Upper lobe of left lung (tissue), 4 donors: ENCODE data around the gene ABHD12.

ENCODE experiments used
- POLR2AphosphoS5 ChIP-seq, 2 donors: sonication (generic); formaldehyde crosslinking; IDR thresholded peaks; one replicate each; pipeline ENCODE4 v1.5.1; 2017; ENCODE audit warnings: antibody characterized with exemption in 2 of 2
- TF ChIP-seq, protein P1 (sequence below), 6 experiments: fragments of 450-650 bp in 4 of 6; fragments of 200-600 bp in 2 of 6; sonication (generic) in 2 of 6; IDR thresholded peaks; one replicate each; pipeline ENCODE4 v1.5.1; 2016 to 2019; ENCODE audit warnings: antibody characterized with exemption in 6 of 6

DNA sequence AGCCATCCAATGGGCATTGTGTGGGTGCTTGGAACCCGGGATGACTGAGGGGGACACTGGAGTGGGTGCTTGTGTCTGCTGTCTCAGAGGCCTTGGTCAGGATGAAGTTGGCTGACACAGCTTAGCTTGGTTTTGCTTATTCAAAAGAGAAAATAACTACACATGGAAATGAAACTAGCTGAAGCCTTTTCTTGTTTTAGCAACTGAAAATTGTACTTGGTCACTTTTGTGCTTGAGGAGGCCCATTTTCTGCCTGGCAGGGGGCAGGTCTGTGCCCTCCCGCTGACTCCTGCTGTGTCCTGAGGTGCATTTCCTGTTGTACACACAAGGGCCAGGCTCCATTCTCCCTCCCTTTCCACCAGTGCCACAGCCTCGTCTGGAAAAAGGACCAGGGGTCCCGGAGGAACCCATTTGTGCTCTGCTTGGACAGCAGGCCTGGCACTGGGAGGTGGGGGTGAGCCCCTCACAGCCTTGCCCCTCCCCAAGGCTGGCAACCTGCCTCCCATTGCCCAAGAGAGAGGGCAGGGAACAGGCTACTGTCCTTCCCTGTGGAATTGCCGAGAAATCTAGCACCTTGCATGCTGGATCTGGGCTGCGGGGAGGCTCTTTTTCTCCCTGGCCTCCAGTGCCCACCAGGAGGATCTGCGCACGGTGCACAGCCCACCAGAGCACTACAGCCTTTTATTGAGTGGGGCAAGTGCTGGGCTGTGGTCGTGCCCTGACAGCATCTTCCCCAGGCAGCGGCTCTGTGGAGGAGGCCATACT lies 93.3 kb downstream of the ABHD12 start:
- TF ChIP-seq POLR2AphosphoS5 (IDR thresholded peaks at IDR 0.05): no peak
- TF ChIP-seq, protein P1, sequence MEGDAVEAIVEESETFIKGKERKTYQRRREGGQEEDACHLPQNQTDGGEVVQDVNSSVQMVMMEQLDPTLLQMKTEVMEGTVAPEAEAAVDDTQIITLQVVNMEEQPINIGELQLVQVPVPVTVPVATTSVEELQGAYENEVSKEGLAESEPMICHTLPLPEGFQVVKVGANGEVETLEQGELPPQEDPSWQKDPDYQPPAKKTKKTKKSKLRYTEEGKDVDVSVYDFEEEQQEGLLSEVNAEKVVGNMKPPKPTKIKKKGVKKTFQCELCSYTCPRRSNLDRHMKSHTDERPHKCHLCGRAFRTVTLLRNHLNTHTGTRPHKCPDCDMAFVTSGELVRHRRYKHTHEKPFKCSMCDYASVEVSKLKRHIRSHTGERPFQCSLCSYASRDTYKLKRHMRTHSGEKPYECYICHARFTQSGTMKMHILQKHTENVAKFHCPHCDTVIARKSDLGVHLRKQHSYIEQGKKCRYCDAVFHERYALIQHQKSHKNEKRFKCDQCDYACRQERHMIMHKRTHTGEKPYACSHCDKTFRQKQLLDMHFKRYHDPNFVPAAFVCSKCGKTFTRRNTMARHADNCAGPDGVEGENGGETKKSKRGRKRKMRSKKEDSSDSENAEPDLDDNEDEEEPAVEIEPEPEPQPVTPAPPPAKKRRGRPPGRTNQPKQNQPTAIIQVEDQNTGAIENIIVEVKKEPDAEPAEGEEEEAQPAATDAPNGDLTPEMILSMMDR (IDR thresholded peaks at IDR 0.05): no peak
